KMS-11 (cell line): ENCODE measurements around the gene MFSD1.
A peak's percentile ranks its signal among the peaks of the same experiment; 100 is the strongest.

Experiments
- H2AFZ ChIP-seq: fragments of 200-600 bp; sonication (generic); 2 replicates; pipeline ENCODE4 v1.6.1; 2016; ENCODE audit warnings: antibody characterized with exemption, mixed run types, low read depth
- H3K27ac ChIP-seq: fragments of 200-600 bp; sonication (generic); 2 replicates; pipeline ENCODE4 v1.6.1; 2016; ENCODE audit warnings: mild to moderate bottlenecking, mixed run types
- H3K27me3 ChIP-seq: fragments of 200-600 bp; sonication (generic); 2 replicates; pipeline ENCODE4 v1.6.1; 2017; ENCODE audit warnings: mild to moderate bottlenecking, low read depth, mixed run types, moderate library complexity; ENCODE audit not compliant: insufficient read depth
- H3K36me3 ChIP-seq: fragments of 200-600 bp; sonication (generic); 2 replicates; pipeline ENCODE4 v1.6.1; 2017; ENCODE audit warnings: mild to moderate bottlenecking, mixed run types; ENCODE audit not compliant: insufficient read depth
- H3K4me1 ChIP-seq: fragments of 200-600 bp; sonication (generic); 2 replicates; pipeline ENCODE4 v1.6.1; 2016; ENCODE audit warnings: mild to moderate bottlenecking, low read depth, mixed run types; ENCODE audit not compliant: poor library complexity, severe bottlenecking
- H3K4me2 ChIP-seq: fragments of 200-600 bp; sonication (generic); 2 replicates; pipeline ENCODE4 v1.7.0; 2016; ENCODE audit warnings: mild to moderate bottlenecking, mixed run types
- H3K4me3 ChIP-seq: fragments of 200-600 bp; sonication (generic); IDR thresholded peaks from 2 replicates; pipeline ENCODE4 v1.6.1; 2017; ENCODE audit warnings: low read depth, low read length, mixed read lengths; ENCODE audit not compliant: insufficient read depth
- H3K79me2 ChIP-seq: fragments of 200-600 bp; sonication (generic); 2 replicates; pipeline ENCODE4 v1.6.1; 2016; ENCODE audit warnings: low read depth, mixed run types; ENCODE audit not compliant: insufficient read depth
- H3K9ac ChIP-seq: fragments of 200-600 bp; sonication (generic); 2 replicates; pipeline ENCODE4 v1.6.1; 2016; ENCODE audit warnings: mild to moderate bottlenecking, mixed run types
- H4K20me1 ChIP-seq: fragments of 200-600 bp; sonication (generic); 2 replicates; pipeline ENCODE4 v1.6.1; 2016; ENCODE audit warnings: mild to moderate bottlenecking, mixed run types; ENCODE audit not compliant: insufficient read depth
- TF ChIP-seq, protein P1 (sequence below): fragments of 200-600 bp; sonication (generic); conservative IDR thresholded peaks from 2 replicates; pipeline ENCODE4 v1.6.1; 2017; ENCODE audit warnings: low read depth, mild to moderate bottlenecking, antibody characterized with exemption, low read length, moderate library complexity, mixed read lengths

Gene MFSD1

DNA sequence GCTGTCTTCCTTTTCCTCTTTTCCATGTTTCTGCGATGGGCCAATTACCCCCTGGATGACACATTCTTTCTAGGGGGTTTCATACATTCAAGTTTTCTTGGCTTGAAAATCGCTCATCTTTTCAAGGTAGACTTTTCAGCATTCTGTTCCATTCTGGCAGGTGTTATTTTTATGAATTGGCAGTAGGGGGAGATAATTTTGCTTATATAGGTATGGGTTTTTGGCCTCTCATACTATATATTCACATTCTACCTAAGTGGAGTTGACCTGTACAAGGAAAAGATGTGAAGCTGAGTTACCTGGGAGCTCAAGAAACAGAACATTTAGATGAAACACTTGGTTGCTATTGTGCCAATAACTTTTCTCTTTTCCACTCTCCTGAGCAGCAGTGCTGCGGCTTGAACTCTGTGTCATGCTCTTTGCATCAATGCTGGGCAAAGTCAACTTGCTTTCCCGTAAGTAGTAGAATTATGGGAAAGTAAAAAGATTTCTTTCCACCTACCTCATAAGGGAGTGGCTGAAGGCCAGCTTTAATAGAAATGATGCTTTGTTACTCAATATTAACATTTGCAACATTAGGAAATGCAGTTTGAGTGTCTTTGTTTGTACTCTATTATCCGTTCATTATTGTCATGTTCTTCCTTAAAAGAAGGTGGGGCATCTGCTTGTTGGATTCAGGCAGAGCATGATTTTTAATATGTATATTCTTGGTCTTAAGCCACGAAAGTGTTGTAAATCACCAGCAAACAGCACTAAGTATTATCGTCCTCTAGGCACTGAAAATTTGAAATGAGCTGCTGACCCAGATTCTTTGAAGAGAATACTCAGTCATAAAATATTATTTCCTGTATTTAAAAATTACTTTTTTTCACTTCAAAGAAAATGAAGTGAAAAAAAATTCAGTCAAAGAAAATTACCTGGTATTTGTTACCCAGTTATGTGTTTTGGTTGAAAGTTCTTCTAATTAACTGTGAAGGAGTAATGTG is 27.7 kb upstream of the MFSD1 start:
- TF ChIP-seq, protein P1, sequence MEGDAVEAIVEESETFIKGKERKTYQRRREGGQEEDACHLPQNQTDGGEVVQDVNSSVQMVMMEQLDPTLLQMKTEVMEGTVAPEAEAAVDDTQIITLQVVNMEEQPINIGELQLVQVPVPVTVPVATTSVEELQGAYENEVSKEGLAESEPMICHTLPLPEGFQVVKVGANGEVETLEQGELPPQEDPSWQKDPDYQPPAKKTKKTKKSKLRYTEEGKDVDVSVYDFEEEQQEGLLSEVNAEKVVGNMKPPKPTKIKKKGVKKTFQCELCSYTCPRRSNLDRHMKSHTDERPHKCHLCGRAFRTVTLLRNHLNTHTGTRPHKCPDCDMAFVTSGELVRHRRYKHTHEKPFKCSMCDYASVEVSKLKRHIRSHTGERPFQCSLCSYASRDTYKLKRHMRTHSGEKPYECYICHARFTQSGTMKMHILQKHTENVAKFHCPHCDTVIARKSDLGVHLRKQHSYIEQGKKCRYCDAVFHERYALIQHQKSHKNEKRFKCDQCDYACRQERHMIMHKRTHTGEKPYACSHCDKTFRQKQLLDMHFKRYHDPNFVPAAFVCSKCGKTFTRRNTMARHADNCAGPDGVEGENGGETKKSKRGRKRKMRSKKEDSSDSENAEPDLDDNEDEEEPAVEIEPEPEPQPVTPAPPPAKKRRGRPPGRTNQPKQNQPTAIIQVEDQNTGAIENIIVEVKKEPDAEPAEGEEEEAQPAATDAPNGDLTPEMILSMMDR, result peak; percentile 19; the same call in 1 of the 2 replicates
- no peaks in the 10 kb centered on the region for H3K36me3 ChIP-seq
- no peaks in the 10 kb centered on the region for H3K27me3 ChIP-seq
- no peak overlapping the region for H3K27ac ChIP-seq
- H4K20me1 ChIP-seq, result no peaks in the 10 kb centered on the region
- no peaks in the 10 kb centered on the region for H3K79me2 ChIP-seq
- no peak overlapping the region for H2AFZ ChIP-seq
- no peak overlapping the region for H3K4me3 ChIP-seq
- no peak overlapping the region for H3K9ac ChIP-seq
- H3K4me2 ChIP-seq, result no peak overlapping the region
- no peaks in the 10 kb centered on the region for H3K4me1 ChIP-seq

GRCh38 chr3:158774965-158775364 is 26.9 kb upstream of the MFSD1 start:
- Histone ChIP-seq H3K4me1 (no peaks in the 10 kb centered on the region), H3K27ac (no peak overlapping the region), H3K4me3 (no peak overlapping the region)

DNA sequence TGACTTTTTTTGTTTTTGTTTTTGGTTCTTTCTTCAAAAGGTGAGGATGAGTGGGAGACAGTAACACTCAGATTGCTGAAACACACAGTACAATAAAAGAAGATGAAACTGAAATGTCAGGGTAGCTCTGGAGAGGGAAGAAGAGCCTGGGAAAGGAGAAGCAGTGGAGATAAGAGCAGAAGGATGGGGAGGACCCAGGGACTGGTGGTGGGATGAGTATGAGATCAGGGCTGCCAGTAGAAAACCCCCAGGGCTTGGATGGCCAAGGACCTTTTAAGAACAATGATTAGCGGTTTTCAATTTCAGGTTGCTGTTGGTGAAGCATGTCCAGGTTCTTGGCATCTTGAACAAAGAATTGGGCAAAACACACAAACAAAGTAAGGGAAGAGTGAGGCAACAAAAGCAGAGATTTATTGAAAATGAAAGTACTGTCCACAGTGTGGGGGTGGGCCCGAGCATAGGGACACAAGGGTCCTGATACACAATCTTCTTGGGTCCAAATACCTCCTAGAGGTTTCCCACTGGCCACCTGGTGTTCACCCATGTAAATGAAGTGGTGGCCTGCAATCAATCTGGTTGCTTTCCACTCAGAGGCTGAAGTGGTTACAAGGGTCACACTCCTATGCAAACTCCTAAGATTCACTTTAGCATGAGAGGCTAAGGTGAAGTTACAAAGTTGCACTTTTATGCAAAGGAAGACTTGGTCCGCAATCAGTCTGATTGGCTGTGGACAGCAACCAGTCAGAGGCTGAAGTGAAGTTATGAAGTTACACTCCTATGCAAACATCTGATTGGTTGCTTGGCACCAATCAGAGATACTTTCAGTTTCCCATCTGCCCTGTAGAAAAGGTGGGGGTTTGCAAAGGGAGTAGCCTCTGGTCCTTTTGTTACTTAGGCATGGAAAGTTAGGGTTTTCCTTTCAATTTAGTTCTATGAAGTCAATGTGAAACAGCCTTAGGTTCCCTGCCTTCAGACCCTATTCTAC is 26.1 kb upstream of the MFSD1 start:
- no peaks in the 10 kb centered on the region for H3K79me2 ChIP-seq
- no peaks in the 10 kb centered on the region for H3K4me1 ChIP-seq
- H3K36me3 ChIP-seq, result no peaks in the 10 kb centered on the region
- no peak overlapping the region for H3K27ac ChIP-seq
- TF ChIP-seq, protein P1, result no peak
- no peak overlapping the region for H3K4me2 ChIP-seq
- no peak overlapping the region for H3K9ac ChIP-seq
- no peak overlapping the region for H2AFZ ChIP-seq
- no peaks in the 10 kb centered on the region for H3K27me3 ChIP-seq
- no peak overlapping the region for H3K4me3 ChIP-seq
- no peaks in the 10 kb centered on the region for H4K20me1 ChIP-seq

More at GRCh38 chr3:158774965-158775364, 26.9 kb upstream of the MFSD1 start:
- H4K20me1 ChIP-seq, result no peaks in the 10 kb centered on the region
- no peak overlapping the region for H3K9ac ChIP-seq
- H2AFZ ChIP-seq, result no peak overlapping the region
- no peak overlapping the region for H3K4me2 ChIP-seq
- no peaks in the 10 kb centered on the region for H3K36me3 ChIP-seq
- TF ChIP-seq, protein P1, result no peak
- no peaks in the 10 kb centered on the region for H3K79me2 ChIP-seq
- no peaks in the 10 kb centered on the region for H3K27me3 ChIP-seq

DNA sequence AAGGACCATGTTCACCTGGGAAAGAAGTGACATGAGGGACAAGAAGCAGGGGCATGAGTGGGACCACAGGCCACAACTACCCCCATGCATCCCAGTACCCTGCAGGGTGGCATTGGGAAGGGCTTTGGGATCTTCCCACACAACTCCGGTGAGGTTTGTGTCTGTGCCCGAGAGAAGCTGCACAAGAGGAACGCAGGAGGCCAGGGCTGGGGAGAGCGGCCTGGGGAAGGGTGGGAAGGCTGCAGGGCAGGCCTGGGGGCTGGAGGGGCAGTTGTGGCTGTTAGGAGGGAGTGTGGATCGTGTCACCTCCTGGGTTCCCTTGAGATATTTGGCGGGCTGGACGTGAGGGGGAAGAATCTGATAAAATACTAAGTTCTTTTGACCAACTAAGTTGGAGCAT is 25.3 kb upstream of the MFSD1 start:
- H2AFZ ChIP-seq, result no peak overlapping the region
- H3K4me2 ChIP-seq, result no peak overlapping the region
- H3K79me2 ChIP-seq, result no peaks in the 10 kb centered on the region
- H3K36me3 ChIP-seq, result no peaks in the 10 kb centered on the region
- H3K27ac ChIP-seq, result no peak overlapping the region
- no peaks in the 10 kb centered on the region for H3K4me1 ChIP-seq
- no peaks in the 10 kb centered on the region for H3K27me3 ChIP-seq
- no peak overlapping the region for H3K4me3 ChIP-seq
- no peak overlapping the region for H3K9ac ChIP-seq
- no peaks in the 10 kb centered on the region for H4K20me1 ChIP-seq
- TF ChIP-seq, protein P1, result no peak
